Large intestine (tissue), 3 donors: ENCODE data around the gene STXBP5. TPM values are rescaled to one million over a fixed set of nuclear protein-coding genes. Genes with fewer than 3 reads are reported as not detected.
A peak's percentile ranks its signal among the peaks of the same experiment; 100 is the strongest.

Experiments
- DNase-seq, 2 donors: peaks; one replicate each; pipeline versions ENCODE4 v3.0.0 to v3.0.0-alpha.2; 2013
- H3K27ac ChIP-seq: one replicate; pipeline ENCODE4 v1.5.1; 2013; ENCODE audit warnings: low read length
- H3K27me3 ChIP-seq: 2 replicates; pipeline ENCODE4 v1.6.1; 2013; ENCODE audit warnings: low read length; ENCODE audit not compliant: control insufficient read depth, insufficient read depth
- H3K36me3 ChIP-seq: 2 replicates; pipeline ENCODE4 v1.6.1; 2013; ENCODE audit warnings: low read length; ENCODE audit not compliant: control insufficient read depth, insufficient read depth
- H3K4me1 ChIP-seq: one replicate; pipeline ENCODE4 v1.6.1; 2013; ENCODE audit warnings: low read length; ENCODE audit not compliant: control insufficient read depth, insufficient read depth
- H3K4me3 ChIP-seq: one replicate; pipeline ENCODE4 v1.5.1; 2013; ENCODE audit warnings: low read length
- H3K9me3 ChIP-seq: one replicate; pipeline ENCODE4 v1.6.1; 2013; ENCODE audit warnings: mild to moderate bottlenecking, low read depth, low read length, moderate library complexity; ENCODE audit not compliant: control insufficient read depth
- WGBS: methylation state at CpG from one replicate; pipeline ENCODE4 v1.1.5; 2013; ENCODE audit warnings: low lambda C conversion rate; ENCODE audit not compliant: insufficient coverage; 5-methylcytosine and 5-hydroxymethylcytosine counted together
- polyA plus RNA-seq: library from polyadenylated mRNA; unstranded; fragments of 120-200 nt; gene quantifications from one replicate; pipeline ENCODE4 v1.2.1, GENCODE V29; 2013

STXBP5 gene
- polyA plus RNA-seq, 1 donor, result 20.5 TPM

- Histone ChIP-seq H3K27ac (no peak overlapping the region), H3K4me1 (no peaks in the 10 kb centered on the region), H3K9me3 (no peaks in the 10 kb centered on the region), H3K27me3 (no peaks in the 10 kb centered on the region), H3K36me3 (peaks cover 6% of the 10 kb centered on the region), H3K4me3 (no peak overlapping the region)
- no CpG with 5 or more reads among the region's 2 CpGs for WGBS
- no peak for DNase-seq
These were observed 7.1 kb downstream of the STXBP5 start for GRCh38 chr6:147211349-147211748.

DNA sequence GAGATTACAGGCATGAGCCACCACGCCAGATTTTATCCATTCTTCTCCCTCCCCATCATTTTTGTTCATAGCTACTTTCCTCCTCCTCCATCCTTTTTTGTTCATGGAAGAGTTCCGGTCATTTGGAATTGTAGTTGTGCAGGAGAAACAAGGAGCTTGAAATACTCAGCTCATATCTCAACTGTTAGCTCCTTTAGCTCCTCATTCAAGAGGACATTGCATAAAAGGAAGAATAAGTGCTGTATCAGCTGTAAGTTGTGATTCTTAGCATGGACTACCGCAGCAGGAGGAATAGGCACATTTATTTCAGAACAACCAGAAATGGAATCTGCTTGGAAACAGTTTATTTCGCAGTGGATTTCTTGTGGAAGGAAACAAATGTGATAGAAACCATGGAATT, 7.6 kb downstream of the STXBP5 start:
- peaks cover 6% of the 10 kb centered on the region for H3K36me3 ChIP-seq
- WGBS, result 92% methylated on average over 2 of the region's 4 CpGs
- no peaks in the 10 kb centered on the region for H3K9me3 ChIP-seq
- no peaks in the 10 kb centered on the region for H3K27me3 ChIP-seq
- H3K4me1 ChIP-seq, result no peaks in the 10 kb centered on the region
- H3K4me3 ChIP-seq, result no peak overlapping the region
- no peak overlapping the region for H3K27ac ChIP-seq
- no peak for DNase-seq

- no peaks in the 10 kb centered on the region for H3K9me3 ChIP-seq
- no peak for DNase-seq
- H3K27me3 ChIP-seq, result no peaks in the 10 kb centered on the region
- no peak overlapping the region for H3K4me3 ChIP-seq
- WGBS, result no CpG with 5 or more reads among the region's 1 CpG
- peaks cover 6% of the 10 kb centered on the region for H3K36me3 ChIP-seq
- H3K27ac ChIP-seq, result no peak overlapping the region
- H3K4me1 ChIP-seq, result no peaks in the 10 kb centered on the region
These were observed 8.4 kb downstream of the STXBP5 start for GRCh38 chr6:147212622-147213021.

DNA sequence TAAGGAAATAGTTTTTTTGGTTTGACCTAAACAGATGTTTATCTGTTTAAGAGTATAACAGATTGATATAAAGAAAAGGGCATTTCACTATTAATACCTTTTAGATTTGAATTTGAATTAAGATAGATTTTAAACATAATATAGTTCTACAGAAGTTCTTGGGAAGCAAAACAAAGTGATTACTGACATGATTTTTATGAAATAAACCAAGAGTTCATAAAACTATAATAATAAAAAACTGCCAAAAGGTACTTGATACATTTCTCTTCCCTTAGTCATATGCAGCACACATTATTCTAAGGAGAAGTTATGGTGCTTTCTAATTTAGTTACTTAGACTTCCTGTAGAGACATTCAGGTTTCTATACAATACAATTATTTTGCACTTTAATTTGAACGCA, 9.6 kb downstream of the STXBP5 start:
- H3K27ac ChIP-seq, result no peak overlapping the region
- no peaks in the 10 kb centered on the region for H3K4me1 ChIP-seq
- WGBS, result 100% methylated on average over 1 of the region's 1 CpG
- no peaks in the 10 kb centered on the region for H3K27me3 ChIP-seq
- no peak overlapping the region for H3K4me3 ChIP-seq
- no peaks in the 10 kb centered on the region for H3K9me3 ChIP-seq
- peaks cover 8% of the 10 kb centered on the region for H3K36me3 ChIP-seq
- DNase-seq, result no peak

GRCh38 chr6:147214248-147215227, 10.3 kb downstream of the STXBP5 start:
- no peak overlapping the region for H3K27ac ChIP-seq
- H3K36me3 ChIP-seq, result peaks cover 8% of the 10 kb centered on the region
- H3K27me3 ChIP-seq, result no peaks in the 10 kb centered on the region
- no peak overlapping the region for H3K4me3 ChIP-seq
- H3K4me1 ChIP-seq, result no peaks in the 10 kb centered on the region
- 84% methylated on average over 3 of the region's 6 CpGs for WGBS
- no peak for DNase-seq
- no peaks in the 10 kb centered on the region for H3K9me3 ChIP-seq

- DNase-seq, result no peak
- no peak overlapping the region for H3K27ac ChIP-seq
- H3K4me1 ChIP-seq, result peaks cover under 1% of the 10 kb centered on the region
- H3K9me3 ChIP-seq, result no peaks in the 10 kb centered on the region
- 89% methylated on average over 2 of the region's 3 CpGs for WGBS
- no peak overlapping the region for H3K4me3 ChIP-seq
- no peaks in the 10 kb centered on the region for H3K27me3 ChIP-seq
- H3K36me3 ChIP-seq, result peaks cover 3% of the 10 kb centered on the region
These were observed 12.7 kb downstream of the STXBP5 start for GRCh38 chr6:147216915-147217314.

- 43% methylated on average over 1 of the region's 2 CpGs for WGBS
- peaks cover 6% of the 10 kb centered on the region for H3K4me1 ChIP-seq
- no peaks in the 10 kb centered on the region for H3K9me3 ChIP-seq
- H3K4me3 ChIP-seq, result no peak overlapping the region
- no peaks in the 10 kb centered on the region for H3K27me3 ChIP-seq
- DNase-seq, result peak in 1 of 2 donors; percentile 23
- no peak overlapping the region for H3K27ac ChIP-seq
- peaks cover 2% of the 10 kb centered on the region for H3K36me3 ChIP-seq
These were observed 13.7 kb downstream of the STXBP5 start for GRCh38 chr6:147217840-147218404.

DNA sequence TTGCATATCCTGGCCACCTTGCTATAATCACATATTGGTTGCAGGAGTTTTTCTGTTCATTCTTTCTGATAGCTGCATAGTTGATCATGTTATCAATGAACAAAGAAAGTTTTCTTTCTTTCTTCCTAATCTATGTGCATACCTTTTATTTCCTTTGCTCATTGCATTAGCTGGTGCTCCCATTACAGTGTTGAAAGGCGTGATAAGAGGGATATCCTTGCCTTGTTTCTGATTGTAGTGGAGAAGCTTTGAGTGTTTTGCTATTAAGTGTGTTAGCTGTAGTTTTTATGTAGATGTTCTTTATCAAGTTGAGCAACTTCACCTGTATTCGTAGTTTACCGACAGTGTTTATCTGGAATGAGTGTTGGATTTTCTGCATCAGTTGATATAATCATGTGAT, 14.6 kb downstream of the STXBP5 start:
- no peak overlapping the region for H3K27ac ChIP-seq
- H3K9me3 ChIP-seq, result no peaks in the 10 kb centered on the region
- H3K4me1 ChIP-seq, result peaks cover 6% of the 10 kb centered on the region
- WGBS, result 100% methylated on average over 1 of the region's 3 CpGs
- H3K36me3 ChIP-seq, result peaks cover 4% of the 10 kb centered on the region
- H3K27me3 ChIP-seq, result no peaks in the 10 kb centered on the region
- no peak overlapping the region for H3K4me3 ChIP-seq
- no peak for DNase-seq

GRCh38 chr6:147219463-147219862, 15.2 kb downstream of the STXBP5 start:
- Histone ChIP-seq H3K9me3 (no peaks in the 10 kb centered on the region), H3K36me3 (peaks cover 4% of the 10 kb centered on the region), H3K27me3 (no peaks in the 10 kb centered on the region), H3K27ac (no peak overlapping the region), H3K4me1 (peaks cover 6% of the 10 kb centered on the region), H3K4me3 (no peak overlapping the region)
- DNase-seq, result no peak
- WGBS, result no CpG with 5 or more reads among the region's 1 CpG

DNA sequence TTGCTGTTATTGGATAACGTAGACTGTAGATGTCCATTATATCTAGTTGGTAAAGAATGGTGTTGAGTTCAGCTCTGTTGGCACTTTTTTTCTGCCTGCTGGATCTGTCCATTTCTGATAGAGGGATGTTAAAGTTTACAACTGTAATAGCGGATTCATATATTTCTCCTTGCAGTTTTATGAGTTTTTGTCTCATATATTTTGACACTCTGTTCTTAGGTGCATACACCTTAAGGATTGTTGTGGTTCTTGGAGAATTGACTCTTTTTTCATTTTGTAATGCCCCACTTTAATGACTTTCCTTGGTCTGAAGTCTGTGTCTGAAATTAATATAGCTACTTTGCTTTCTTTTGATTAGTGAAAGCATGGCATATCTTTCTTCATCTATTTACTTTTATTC, 16.1 kb downstream of the STXBP5 start:
- no peak overlapping the region for H3K27ac ChIP-seq
- H3K4me1 ChIP-seq, result peaks cover 6% of the 10 kb centered on the region
- no peak for DNase-seq
- H3K9me3 ChIP-seq, result no peaks in the 10 kb centered on the region
- no peak overlapping the region for H3K4me3 ChIP-seq
- H3K27me3 ChIP-seq, result no peaks in the 10 kb centered on the region
- WGBS, result 100% methylated on average over 1 of the region's 2 CpGs
- peaks cover 4% of the 10 kb centered on the region for H3K36me3 ChIP-seq
